Natural killer cell (primary cell): ENCODE measurements around the gene C10orf120. TPM values are rescaled to one million over a fixed set of nuclear protein-coding genes. Genes with fewer than 3 reads are reported as not detected.

Experiments
- ATAC-seq, 3 donors: fragments of 150-1000 bp in 2 of 3; fragments of 200-7000 bp in 1 of 3; cut with Tn5 transposase; 1 replicate in 1 of 3; 2 replicates in 2 of 3; pipeline ENCODE4 v1.10.0; 2021; ENCODE audit warnings: mild to moderate bottlenecking in 2 of 3, moderate library complexity in 2 of 3
- DNase-seq, 2 donors: peaks; one replicate each; pipeline versions ENCODE4 v3.0.0 to v3.0.0-alpha.2; 2013 to 2021; ENCODE audit warnings: mixed read lengths in 1 of 2
- H3K27ac ChIP-seq: one replicate; pipeline ENCODE4 v1.5.1; 2013; ENCODE audit warnings: mild to moderate bottlenecking, low read length
- H3K27me3 ChIP-seq: one replicate; pipeline ENCODE4 v1.6.1; 2013; ENCODE audit warnings: low read length; ENCODE audit not compliant: control insufficient read depth, insufficient read depth
- H3K36me3 ChIP-seq: one replicate; pipeline ENCODE4 v1.6.1; 2013; ENCODE audit warnings: low read length; ENCODE audit not compliant: control insufficient read depth, insufficient read depth
- H3K4me1 ChIP-seq: one replicate; pipeline ENCODE4 v1.6.1; 2013; ENCODE audit warnings: low read length; ENCODE audit not compliant: control insufficient read depth, insufficient read depth
- H3K4me3 ChIP-seq: one replicate; pipeline ENCODE4 v1.5.1; 2013; ENCODE audit warnings: low read length
- H3K9me3 ChIP-seq: one replicate; pipeline ENCODE4 v1.6.1; 2013; ENCODE audit warnings: low read length; ENCODE audit not compliant: control insufficient read depth, insufficient read depth
- H3K27ac Mint-ChIP-seq, 2 donors: one replicate each; pipeline ENCODE4 v1.8.0; 2022; ENCODE audit warnings: mild to moderate bottlenecking in 2 of 2, mixed read lengths in 2 of 2, moderate library complexity in 1 of 2
- H3K27me3 Mint-ChIP-seq, 2 donors: one replicate each; pipeline ENCODE4 v1.8.0; 2022; ENCODE audit warnings: low read depth in 2 of 2, mixed read lengths in 2 of 2
- H3K36me3 Mint-ChIP-seq: one replicate; pipeline ENCODE4 v1.8.0; 2022; ENCODE audit warnings: mixed read lengths
- H3K4me1 Mint-ChIP-seq, 2 donors: one replicate each; pipeline ENCODE4 v1.8.0; 2022; ENCODE audit warnings: mixed read lengths in 2 of 2
- H3K4me3 Mint-ChIP-seq: one replicate; pipeline ENCODE4 v1.8.0; 2022; ENCODE audit warnings: mild to moderate bottlenecking, moderate library complexity, mixed read lengths
- H3K9me3 Mint-ChIP-seq, 2 donors: one replicate each; pipeline ENCODE4 v1.8.0; 2022; ENCODE audit warnings: mixed read lengths in 2 of 2
- CTCF ChIP-seq: fragments of 200-600 bp; IDR thresholded peaks from one replicate; pipeline ENCODE4 v1.8.0; 2022; ENCODE audit warnings: antibody characterized with exemption
- WGBS: methylation state at CpG from one replicate; pipeline ENCODE4 v1.1.7; 2013; ENCODE audit warnings: missing lambda C conversion rate; ENCODE audit not compliant: insufficient coverage; 5-methylcytosine and 5-hydroxymethylcytosine counted together
- intact Hi-C: fragments of 100-400 bp; cut with micrococcal nuclease; formaldehyde crosslinking; loops from one replicate; pipeline ENCODE4 v1.14.2; 2022
- total RNA-seq, 4 donors: library from RNA; stranded (reverse); fragments of 120-200 nt in 1 of 4; gene quantifications; one replicate each; pipeline versions ENCODE4 v1.2.3 to v1.2.4, GENCODE V29; 2013 to 2022

Gene C10orf120
- total RNA-seq, 3 donors from 2014 or later (not counting 1 experiment from before 2014, with no cell fraction given) = not detected

- H3K27me3 ChIP-seq = no peaks in the 10 kb centered on the region
- Mint-ChIP-seq H3K27me3 (peaks cover 8 to 15% of the 10 kb centered on the region in 2 donors), H3K4me1 (no peaks in the 10 kb centered on the region), H3K36me3 (no peaks in the 10 kb centered on the region), H3K9me3 (no peaks in the 10 kb centered on the region), H3K4me3 (no peak overlapping the region), H3K27ac (no peak overlapping the region)
- no peaks in the 10 kb centered on the region for H3K36me3 ChIP-seq
- ATAC-seq (no peak), DNase-seq (no peak)
- intact Hi-C loops = no loop called here
- H3K4me3 ChIP-seq = no peak overlapping the region
- WGBS = 13% methylated on average over 6 of the region's 6 CpGs
- no peaks in the 10 kb centered on the region for H3K9me3 ChIP-seq
- no peak for TF ChIP-seq CTCF
- H3K27ac ChIP-seq = no peak overlapping the region
- H3K4me1 ChIP-seq = no peaks in the 10 kb centered on the region
These were observed 30.6 kb upstream of the C10orf120 start for GRCh38 chr10:122730238-122730637.

GRCh38 chr10:122729126-122729525 is 29.5 kb upstream of the C10orf120 start:
- H3K27ac ChIP-seq = no peak overlapping the region
- intact Hi-C loops = no loop called here
- no peak for TF ChIP-seq CTCF
- Mint-ChIP-seq H3K9me3 (no peaks in the 10 kb centered on the region), H3K27me3 (peaks cover 8 to 15% of the 10 kb centered on the region in 2 donors), H3K27ac (no peak overlapping the region), H3K4me1 (no peaks in the 10 kb centered on the region), H3K36me3 (no peaks in the 10 kb centered on the region), H3K4me3 (no peak overlapping the region)
- no peaks in the 10 kb centered on the region for H3K36me3 ChIP-seq
- no peak overlapping the region for H3K4me3 ChIP-seq
- no peaks in the 10 kb centered on the region for H3K27me3 ChIP-seq
- DNase-seq (no peak), ATAC-seq (no peak)
- 76% methylated on average over 8 of the region's 9 CpGs for WGBS
- H3K4me1 ChIP-seq = no peaks in the 10 kb centered on the region
- no peaks in the 10 kb centered on the region for H3K9me3 ChIP-seq

GRCh38 chr10:122727426-122727825 is 27.8 kb upstream of the C10orf120 start:
- Mint-ChIP-seq H3K36me3 (no peaks in the 10 kb centered on the region), H3K4me1 (no peaks in the 10 kb centered on the region), H3K27me3 (peaks cover 3 to 11% of the 10 kb centered on the region in 2 donors), H3K9me3 (no peaks in the 10 kb centered on the region), H3K27ac (no peak overlapping the region), H3K4me3 (no peak overlapping the region)
- H3K9me3 ChIP-seq = no peaks in the 10 kb centered on the region
- 80% methylated on average over 5 of the region's 5 CpGs for WGBS
- intact Hi-C loops = no loop called here
- no peaks in the 10 kb centered on the region for H3K36me3 ChIP-seq
- no peak for TF ChIP-seq CTCF
- ATAC-seq = no peak
- no peaks in the 10 kb centered on the region for H3K4me1 ChIP-seq
- H3K4me3 ChIP-seq = no peak overlapping the region
- no peaks in the 10 kb centered on the region for H3K27me3 ChIP-seq
- no peak for DNase-seq
- H3K27ac ChIP-seq = no peak overlapping the region

- Histone ChIP-seq H3K27ac (no peak overlapping the region), H3K27me3 (no peaks in the 10 kb centered on the region), H3K4me1 (no peaks in the 10 kb centered on the region), H3K9me3 (no peaks in the 10 kb centered on the region), H3K36me3 (no peaks in the 10 kb centered on the region), H3K4me3 (no peak overlapping the region)
- ATAC-seq (no peak), DNase-seq (no peak)
- no peak overlapping the region for H3K4me3 Mint-ChIP-seq
- intact Hi-C loops = no loop called here
- H3K36me3 Mint-ChIP-seq = no peaks in the 10 kb centered on the region
- H3K27ac Mint-ChIP-seq = no peak overlapping the region
- H3K9me3 Mint-ChIP-seq = no peaks in the 10 kb centered on the region
- H3K4me1 Mint-ChIP-seq = no peaks in the 10 kb centered on the region
- 84% methylated on average over 5 of the region's 5 CpGs for WGBS
- H3K27me3 Mint-ChIP-seq = no peaks in the 10 kb centered on the region
- no peak for TF ChIP-seq CTCF
These were observed 26.1 kb upstream of the C10orf120 start for GRCh38 chr10:122725768-122726167.
